Measurements from ENCODE around the gene HNF4A. TPM values are rescaled to one million over a fixed set of nuclear protein-coding genes. Genes with fewer than 3 reads are reported as not detected.
A peak's percentile ranks its signal among the peaks of the same experiment; 100 is the strongest.

The HNF4A gene
- total and polyA plus RNA-seq, 2 of the 13 experiments (the other 11 are each of a cell fraction or from before 2014, with no cell fraction given), result 80.9 to 169 TPM

- no peak for TF ChIP-seq REST (IDR thresholded peaks at IDR 0.05; ENCODE audit: borderline replicate concordance in 1 of 2, low read depth in 1 of 2, low read length in 2 of 2)
- TF ChIP-seq KLF9 (CRISPR knock-in tag; IDR thresholded peaks at IDR 0.05; ENCODE audit: low read depth), result no peak
- no peak for TF ChIP-seq GABPA (IDR thresholded peaks at IDR 0.05; ENCODE audit: low read depth, low read length)
- TF ChIP-seq GABPA (CRISPR knock-in tag; IDR thresholded peaks at IDR 0.05; ENCODE audit: low read depth), result no peak
- peak; percentile 85 for TF ChIP-seq PTBP1 (IDR thresholded peaks at IDR 0.05; ENCODE audit: low read depth, low read length, poor library complexity, severe bottlenecking)
- no peak for TF ChIP-seq CREM (IDR thresholded peaks at IDR 0.05)
- TF ChIP-seq CREM (CRISPR knock-in tag; IDR thresholded peaks at IDR 0.05), result no peak
- TF ChIP-seq DMTF1 (CRISPR knock-in tag; IDR thresholded peaks at IDR 0.05), result no peak
- TF ChIP-seq IKZF5 (CRISPR knock-in tag; IDR thresholded peaks at IDR 0.05), result no peak
- TF ChIP-seq IKZF1 (IDR thresholded peaks at IDR 0.05), result no peak
- no peak for TF ChIP-seq ETV6 (CRISPR knock-in tag; conservative IDR thresholded peaks at IDR 0.05)
- TF ChIP-seq ZNF747 (CRISPR knock-in tag; IDR thresholded peaks at IDR 0.05; ENCODE audit: borderline replicate concordance), result no peak
- TF ChIP-seq CENPT (CRISPR knock-in tag; IDR thresholded peaks at IDR 0.05; ENCODE audit: low read depth), result no peak
- TF ChIP-seq MLX (CRISPR knock-in tag; IDR thresholded peaks at IDR 0.05), result no peak
- TF ChIP-seq FLYWCH1 (CRISPR knock-in tag; IDR thresholded peaks at IDR 0.05), result 0 out of 2 replicates have a peak, but pooled peaks have one; percentile 75
- TF ChIP-seq TEF (CRISPR knock-in tag; IDR thresholded peaks at IDR 0.05), result no peak
- no peak for TF ChIP-seq ZNF317 (CRISPR knock-in tag; IDR thresholded peaks at IDR 0.05)
- TF ChIP-seq SRSF1 (optimal IDR thresholded peaks at IDR 0.05; ENCODE audit: low read depth, low read length), result no peak
- no peak for TF ChIP-seq SRF (IDR thresholded peaks at IDR 0.05; ENCODE audit: low read depth, low read length)
- 0 out of 2 replicates have a peak, but pooled peaks have one; percentile 2 for TF ChIP-seq ZNF746 (CRISPR knock-in tag; IDR thresholded peaks at IDR 0.05)
- no peak for TF ChIP-seq ZNF891 (CRISPR knock-in tag; IDR thresholded peaks at IDR 0.05)
- TF ChIP-seq BRD4 (CRISPR knock-in tag; IDR thresholded peaks at IDR 0.05), result no peak
- TF ChIP-seq GABPB1 (CRISPR knock-in tag; IDR thresholded peaks at IDR 0.05), result no peak
Observed at GRCh38 chr20:44429419-44430269, 74.1 kb downstream of the HNF4A start (continued).
